NB4 (cell line): ENCODE results near the gene USF1.

Source experiments
- DNase-seq: peaks from one replicate; pipeline ENCODE4 v3.0.0; 2010; ENCODE audit warnings: low read depth
- H3K4me3 ChIP-seq: one replicate; pipeline ENCODE4 v1.5.1; 2011; ENCODE audit warnings: mild to moderate bottlenecking, low read depth, low read length, moderate library complexity
- MYC ChIP-seq: IDR thresholded peaks from 2 replicates; pipeline ENCODE4 v1.6.1; 2011; ENCODE audit warnings: low read depth, low read length
- POLR2A ChIP-seq: IDR thresholded peaks from 2 replicates; pipeline ENCODE4 v1.6.1; 2011; ENCODE audit warnings: mild to moderate bottlenecking; ENCODE audit not compliant: insufficient read length; ENCODE audit errors: extremely low read depth
- TF ChIP-seq, protein P1 (sequence below): IDR thresholded peaks from 2 replicates; pipeline ENCODE4 v1.6.1; 2011; ENCODE audit warnings: low read depth, low read length
- TF ChIP-seq, protein P2 (sequence below): IDR thresholded peaks from one replicate; pipeline ENCODE4 v1.5.1; 2012; ENCODE audit warnings: low read depth, low read length

USF1 gene

DNA sequence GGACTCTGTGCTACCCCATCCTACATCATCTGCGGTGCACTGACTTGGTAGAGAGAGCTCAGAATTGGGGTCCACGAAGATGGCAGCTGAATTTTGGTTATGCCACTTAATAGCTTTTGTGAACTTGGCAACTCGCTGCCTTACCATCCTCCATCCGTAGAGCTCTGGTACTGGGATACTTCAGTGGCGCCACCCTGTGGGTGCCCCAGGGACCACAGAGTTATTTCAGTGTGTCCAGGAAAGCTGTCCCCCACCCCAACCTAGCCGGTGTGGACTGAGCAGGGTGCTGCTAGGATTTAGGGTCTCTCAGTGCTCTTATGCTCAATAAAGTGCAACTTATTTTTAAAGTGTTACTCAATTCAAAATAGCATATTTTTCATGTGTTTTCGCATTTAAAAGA lies 9.0 kb upstream of the USF1 start:
- no peak for DNase-seq
- TF ChIP-seq MYC (no peak), POLR2A (no peak)
- TF ChIP-seq, protein P1, sequence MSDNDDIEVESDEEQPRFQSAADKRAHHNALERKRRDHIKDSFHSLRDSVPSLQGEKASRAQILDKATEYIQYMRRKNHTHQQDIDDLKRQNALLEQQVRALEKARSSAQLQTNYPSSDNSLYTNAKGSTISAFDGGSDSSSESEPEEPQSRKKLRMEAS: no peak
- TF ChIP-seq, protein P2, sequence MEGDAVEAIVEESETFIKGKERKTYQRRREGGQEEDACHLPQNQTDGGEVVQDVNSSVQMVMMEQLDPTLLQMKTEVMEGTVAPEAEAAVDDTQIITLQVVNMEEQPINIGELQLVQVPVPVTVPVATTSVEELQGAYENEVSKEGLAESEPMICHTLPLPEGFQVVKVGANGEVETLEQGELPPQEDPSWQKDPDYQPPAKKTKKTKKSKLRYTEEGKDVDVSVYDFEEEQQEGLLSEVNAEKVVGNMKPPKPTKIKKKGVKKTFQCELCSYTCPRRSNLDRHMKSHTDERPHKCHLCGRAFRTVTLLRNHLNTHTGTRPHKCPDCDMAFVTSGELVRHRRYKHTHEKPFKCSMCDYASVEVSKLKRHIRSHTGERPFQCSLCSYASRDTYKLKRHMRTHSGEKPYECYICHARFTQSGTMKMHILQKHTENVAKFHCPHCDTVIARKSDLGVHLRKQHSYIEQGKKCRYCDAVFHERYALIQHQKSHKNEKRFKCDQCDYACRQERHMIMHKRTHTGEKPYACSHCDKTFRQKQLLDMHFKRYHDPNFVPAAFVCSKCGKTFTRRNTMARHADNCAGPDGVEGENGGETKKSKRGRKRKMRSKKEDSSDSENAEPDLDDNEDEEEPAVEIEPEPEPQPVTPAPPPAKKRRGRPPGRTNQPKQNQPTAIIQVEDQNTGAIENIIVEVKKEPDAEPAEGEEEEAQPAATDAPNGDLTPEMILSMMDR: no peak
- no peak overlapping the region for H3K4me3 ChIP-seq

DNA sequence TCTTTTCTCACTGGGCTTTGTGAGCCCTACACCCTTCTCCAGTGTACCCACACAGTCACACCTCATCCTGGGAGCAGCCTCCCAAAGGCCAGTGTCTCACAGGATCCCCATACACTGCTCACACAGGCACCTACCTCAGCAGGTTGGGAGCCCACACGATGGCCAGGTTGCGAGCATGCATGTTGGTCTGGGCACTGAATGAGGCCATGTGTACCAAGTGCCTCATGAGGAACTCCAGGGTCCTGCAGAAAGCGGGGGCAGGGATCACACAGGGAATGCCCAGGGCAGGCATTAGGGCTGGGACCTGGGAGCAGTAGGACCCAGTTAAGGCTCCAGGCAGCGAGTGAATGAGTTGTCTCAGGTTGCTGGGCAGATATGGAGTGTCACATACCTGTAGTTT lies 8.5 kb upstream of the USF1 start:
- DNase-seq: no peak
- no peak overlapping the region for H3K4me3 ChIP-seq
- TF ChIP-seq POLR2A (no peak), MYC (no peak)
- TF ChIP-seq, protein P1: no peak
- TF ChIP-seq, protein P2: no peak

DNA sequence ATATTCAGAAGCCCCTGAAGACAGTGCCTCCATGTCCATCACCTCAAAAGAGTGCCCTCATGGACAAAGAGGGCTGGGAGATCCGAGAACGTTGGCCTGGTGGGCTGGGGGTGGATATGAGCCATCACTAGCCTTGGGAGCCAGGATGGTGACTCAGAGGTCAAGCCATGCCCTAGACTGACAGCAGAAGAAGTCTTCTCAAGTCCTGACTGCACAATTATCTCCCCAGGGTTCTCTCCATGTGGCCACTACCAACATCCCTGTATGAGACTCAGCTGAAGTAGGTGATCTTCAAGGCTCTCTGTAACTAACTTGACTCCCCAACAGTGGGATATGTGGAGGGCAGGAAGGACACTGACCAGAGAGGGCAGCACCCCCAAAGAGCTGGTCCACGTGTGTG lies 7.1 kb upstream of the USF1 start:
- no peak overlapping the region for H3K4me3 ChIP-seq
- TF ChIP-seq, protein P2: no peak
- TF ChIP-seq, protein P1: no peak
- TF ChIP-seq MYC (no peak), POLR2A (no peak)
- no peak for DNase-seq

DNA sequence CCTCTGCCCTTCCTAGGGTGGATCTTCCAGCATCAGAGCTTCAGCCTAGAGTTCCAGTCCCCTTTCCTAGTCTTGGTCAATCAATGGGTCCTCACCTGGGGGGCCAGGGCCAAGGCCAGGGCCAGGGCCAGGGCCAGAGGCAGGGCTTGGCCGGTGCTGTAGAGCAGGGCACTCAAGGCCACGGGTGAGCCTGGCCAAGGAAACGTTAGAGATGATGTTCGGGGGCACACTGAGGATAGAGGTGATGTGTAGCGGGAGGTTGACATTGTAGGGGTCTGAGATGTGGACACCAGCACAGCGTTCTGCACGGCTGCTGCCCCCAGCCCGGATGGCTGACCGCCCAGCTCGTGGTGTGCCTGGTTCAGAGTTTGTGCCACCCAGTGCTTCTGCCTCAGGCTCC lies 5.4 kb upstream of the USF1 start:
- H3K4me3 ChIP-seq: no peak overlapping the region
- TF ChIP-seq, protein P2: no peak
- TF ChIP-seq MYC: no peak
- TF ChIP-seq, protein P1: no peak
- DNase-seq: no peak

DNA sequence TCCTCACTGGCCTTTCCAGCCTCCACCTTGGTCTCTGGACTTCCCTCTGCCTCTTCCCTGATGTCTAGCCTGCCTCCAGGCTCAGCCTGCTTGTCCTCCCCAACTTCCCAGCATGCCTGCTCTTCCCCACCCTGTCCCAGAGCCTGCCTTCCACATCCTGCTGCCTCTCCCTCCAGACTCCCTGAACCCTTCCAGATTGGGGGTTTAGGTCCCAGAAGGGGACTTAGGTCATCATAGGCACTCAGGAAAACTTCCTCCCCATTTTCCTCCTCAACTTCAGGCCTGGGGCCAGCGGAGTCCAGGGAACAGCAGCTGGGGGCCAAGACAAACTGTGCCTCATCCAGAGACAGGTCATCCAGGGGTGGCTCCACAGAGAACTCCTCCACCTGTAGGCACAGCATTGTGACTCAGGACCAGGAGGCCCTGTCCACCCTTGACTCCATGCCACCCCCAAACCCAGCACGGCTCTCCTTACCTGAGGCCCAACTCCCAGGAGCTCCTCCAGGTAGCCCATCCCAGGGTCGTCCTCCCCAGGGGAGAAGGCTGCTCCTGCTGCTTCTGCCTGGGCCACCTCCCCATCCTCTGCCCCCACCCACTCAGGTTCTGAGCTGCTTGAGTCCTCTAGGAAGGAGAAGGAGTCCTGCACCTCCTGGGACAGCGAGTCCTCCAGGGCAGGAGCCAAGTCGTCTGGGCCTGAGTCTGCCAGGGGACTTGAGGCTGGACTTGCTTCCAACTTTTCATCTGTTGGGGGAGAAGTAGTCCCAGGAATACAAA lies 3.4 kb upstream of the USF1 start:
- H3K4me3 ChIP-seq: no peak overlapping the region
- DNase-seq: no peak
- TF ChIP-seq, protein P2: no peak
- TF ChIP-seq POLR2A: no peak
- no peak for TF ChIP-seq MYC
- TF ChIP-seq, protein P1: no peak
